Psoas muscle (tissue), 8 donors: ENCODE results near the gene C10orf62. TPM values are rescaled to one million over a fixed set of nuclear protein-coding genes. Genes with fewer than 3 reads are reported as not detected.

ENCODE experiments used
- ATAC-seq, 4 donors: fragments of 200-7000 bp; cut with Tn5 transposase; one replicate each; pipeline ENCODE4 v1.9.1; 2020; ENCODE audit warnings: moderate library complexity in 3 of 4, mild to moderate bottlenecking in 2 of 4
- DNase-seq, 2 donors: peaks; one replicate each; pipeline ENCODE4 v3.0.0-alpha.2; 2020
- H3K27ac ChIP-seq: fragments of 200-600 bp; one replicate; pipeline ENCODE4 v1.8.0; 2022
- H3K27me3 ChIP-seq, 3 donors: fragments of 200-600 bp in 1 of 3; one replicate each; pipeline versions ENCODE4 v1.6.1 to v1.8.0; 2013 to 2022; ENCODE audit warnings: low read length in 2 of 3, mild to moderate bottlenecking in 2 of 3, moderate library complexity in 1 of 3; ENCODE audit not compliant: insufficient read depth in 3 of 3
- H3K36me3 ChIP-seq, 2 donors: fragments of 200-600 bp in 1 of 2; one replicate each; pipeline versions ENCODE4 v1.6.1 to v1.8.0; 2013 to 2022; ENCODE audit warnings: low read depth in 1 of 2, mild to moderate bottlenecking in 1 of 2, moderate library complexity in 1 of 2; ENCODE audit not compliant: insufficient read depth in 1 of 2
- H3K4me1 ChIP-seq: fragments of 200-600 bp; one replicate; pipeline ENCODE4 v1.8.0; 2022
- H3K4me3 ChIP-seq: fragments of 200-600 bp; one replicate; pipeline ENCODE4 v1.8.0; 2022; ENCODE audit warnings: mild to moderate bottlenecking
- H3K9me3 ChIP-seq: fragments of 200-600 bp; one replicate; pipeline ENCODE4 v1.8.0; 2022
- CTCF ChIP-seq: fragments of 200-600 bp; IDR thresholded peaks from one replicate; pipeline ENCODE4 v1.8.0; 2022; ENCODE audit warnings: antibody characterized with exemption
- WGBS, 3 donors: extraction: QIAGEN DNeasy Blood & Tissue Kit; methylation state at CpG; one replicate each; pipeline versions ENCODE4 v1.1.6 to v1.1.7; 2013; 5-methylcytosine and 5-hydroxymethylcytosine counted together
- intact Hi-C, 2 donors: fragments of 100-400 bp; cut with DNase I; formaldehyde crosslinking; loops; one replicate each; pipeline versions ENCODE4 v1.11.0 to v1.14.2; 2022
- polyA plus RNA-seq, 3 donors: library from polyadenylated mRNA; stranded (reverse); fragments of 200-250 nt; gene quantifications; one replicate each; pipeline ENCODE4 v1.2.3, GENCODE V29; 2013
- total RNA-seq, 4 donors: library from RNA; stranded (reverse); fragmentation: NEBNext Ultra II Directional in 2 of 4; extraction: Animal tissue kit (Norgen Biotek cat#: 25700) in 2 of 4; gene quantifications; one replicate each; pipeline versions ENCODE4 v1.2.1 to v1.2.4, GENCODE V29; 2021 to 2023
- donor health status: healthy with polysubstance abuse.
- donor health status: DM: no; HTN: no; CAD: no; lungs with moderate emphysema.
- donor health status: Bipolar disorder and iron deficiency.
- donor health status: healthy.
- donor health status: DM: yes; HTN: yes; CAD: no.
- donor health status: DM: no; HTN: no; CAD: no.
- donor health status: DM: no; HTN: no; CAD: no.
- donor health status: DM: yes; HTN: yes; CAD: no.

C10orf62 gene
- total and polyA plus RNA-seq, 7 donors, result 0.12 to 1.1 (median 0.56) TPM; not detected in 2

- H3K27ac ChIP-seq, result no peak overlapping the region
- DNase-seq (peak in 1 of 2 donors; percentile 52), ATAC-seq (no peak)
- peaks cover 9% of the 10 kb centered on the region for H3K4me1 ChIP-seq
- WGBS, 3 donors, result 59 to 61% (median 59%) methylated on average over 5 of the region's 5 CpGs
- intact Hi-C loops, result no loop called here
- H3K27me3 ChIP-seq, result no peaks in the 10 kb centered on the region
- H3K36me3 ChIP-seq, result no peaks in the 10 kb centered on the region
- no peaks in the 10 kb centered on the region for H3K9me3 ChIP-seq
- no peak overlapping the region for H3K4me3 ChIP-seq
- no peak for TF ChIP-seq CTCF
These were observed 1.4 kb downstream of the C10orf62 start for GRCh38 chr10:97590748-97591495.

GRCh38 chr10:97593421-97593820 lies 3.9 kb downstream of the C10orf62 start:
- ATAC-seq, result no peak

GRCh38 chr10:97596101-97597082 lies 6.9 kb downstream of the C10orf62 start:
- Histone ChIP-seq H3K27me3 (no peaks in the 10 kb centered on the region), H3K4me3 (no peak overlapping the region), H3K27ac (peak overlapping the region; percentile 91), H3K36me3 (no peaks in the 10 kb centered on the region), H3K9me3 (no peaks in the 10 kb centered on the region), H3K4me1 (peaks cover 63% of the 10 kb centered on the region)
- DNase-seq, result peak; percentile 63 to 81
- ATAC-seq, result peak; percentile 78 to 86 (median 84)
- WGBS, 3 donors, result 26 to 35% (median 29%) methylated on average over 10 of the region's 10 CpGs
- intact Hi-C loops, result loop anchor here in 1 of 2 donors (1.0 kb wide), 1 partner anchor 22 kb away; no protein-coding TSS in a partner anchor
- no peak for TF ChIP-seq CTCF

More at GRCh38 chr10:97593421-97593820, 3.9 kb downstream of the C10orf62 start:
- 46 to 63% (median 59%) methylated on average over 4 of the region's 4 CpGs for WGBS, 3 donors
- TF ChIP-seq CTCF, result no peak
- DNase-seq, result no peak
- Histone ChIP-seq H3K27me3 (no peaks in the 10 kb centered on the region), H3K9me3 (no peaks in the 10 kb centered on the region), H3K4me3 (no peak overlapping the region), H3K4me1 (peaks cover 34% of the 10 kb centered on the region), H3K27ac (no peak overlapping the region), H3K36me3 (no peaks in the 10 kb centered on the region)
- intact Hi-C loops, result no loop called here

GRCh38 chr10:97597778-97598177 lies 8.3 kb downstream of the C10orf62 start:
- ATAC-seq, result no peak
- no peaks in the 10 kb centered on the region for H3K36me3 ChIP-seq
- intact Hi-C loops, result no loop called here
- no peaks in the 10 kb centered on the region for H3K9me3 ChIP-seq
- WGBS, 3 donors, result 58 to 84% (median 61%) methylated on average over 2 of the region's 2 CpGs
- H3K27me3 ChIP-seq, result no peaks in the 10 kb centered on the region
- no peak overlapping the region for H3K4me3 ChIP-seq
- DNase-seq, result no peak
- H3K4me1 ChIP-seq, result peaks cover 77% of the 10 kb centered on the region
- TF ChIP-seq CTCF, result no peak
- peak overlapping the region; percentile 91 for H3K27ac ChIP-seq
